ENCODE data around the gene ACVR1C.

- TF ChIP-seq CTCF (conservative IDR thresholded peaks at IDR 0.05; ENCODE audit: low read length) = no peak
- no peak for TF ChIP-seq EZH2phosphoT487 (IDR thresholded peaks at IDR 0.05; ENCODE audit: borderline replicate concordance)
Observed at GRCh38 chr2:157606534-157606933, 22.1 kb downstream of the ACVR1C start.

Measured in Loucy (cell line).